ENCODE data around the gene TUBA3E. TPM values are rescaled to one million over a fixed set of nuclear protein-coding genes. Genes with fewer than 3 reads are reported as not detected.
"Not testable (repeated sequence)": the region's sequence is repeated elsewhere in the genome, so short reads cannot be mapped to it uniquely, and the experiment has no call there.

Gene TUBA3E
- total RNA-seq, 1 donor from 2014 or later: not detected

- TF ChIP-seq CTCF (IDR thresholded peaks at IDR 0.05): no peak
- no peak overlapping the region for H3K4me3 ChIP-seq
- peak in 1 of 2 donors; percentile 45 for DNase-seq (ENCODE audit: low spot score in 2 of 2)
- intact Hi-C loops (cut with DNase I): no loop called here
- H3K27me3 ChIP-seq: no peaks in the 10 kb centered on the region
- peaks cover 0 to under 1% of the 10 kb centered on the region in 2 donors for H3K4me1 ChIP-seq
- no peak overlapping the region for H3K27ac ChIP-seq
- peaks cover 31 to 32% of the 10 kb centered on the region in 2 donors for H3K36me3 ChIP-seq
- H3K9me3 ChIP-seq: no peaks in the 10 kb centered on the region
Measured at GRCh38 chr2:130150181-130151144, 47.8 kb downstream of the TUBA3E start.

GRCh38 chr2:130148515-130148914 lies 49.7 kb downstream of the TUBA3E start:
- H3K4me1 ChIP-seq; H3K27me3 ChIP-seq; H3K4me3 ChIP-seq; intact Hi-C loops (cut with DNase I); H3K9me3 ChIP-seq; H3K27ac ChIP-seq: not testable (repeated sequence)
- H3K36me3 ChIP-seq: peaks cover 15 to 16% of the 10 kb centered on the region in 2 donors
- DNase-seq (ENCODE audit: low spot score in 2 of 2): peak in 1 of 2 donors; percentile 18

- H3K27ac ChIP-seq; H3K27me3 ChIP-seq; H3K36me3 ChIP-seq; H3K4me1 ChIP-seq; H3K9me3 ChIP-seq; intact Hi-C loops (cut with DNase I): not testable (repeated sequence)
- peak within 1 kb of the TSS; percentile 39 to 61 for H3K4me3 ChIP-seq
- DNase-seq (ENCODE audit: low spot score in 2 of 2): peak in 1 of 2 donors; percentile 78
Measured at GRCh38 chr2:130145006-130145414, 53.2 kb downstream of the TUBA3E start, which contains the start of gene CCDC74B. Gene CCDC74B (minus strand): TSS chr2:130145112. CDS start chr2:130144996, 116 bp downstream.

GRCh38 chr2:130143266-130144039 lies 54.8 kb downstream of the TUBA3E start:
- H3K27ac ChIP-seq; H3K9me3 ChIP-seq; H3K27me3 ChIP-seq; intact Hi-C loops (cut with DNase I); H3K4me1 ChIP-seq; H3K36me3 ChIP-seq: not testable (repeated sequence)
- DNase-seq (ENCODE audit: low spot score in 2 of 2): peak in 1 of 2 donors; percentile 44
- peak overlapping the region in 1 of 2 donors; percentile 61 for H3K4me3 ChIP-seq

- intact Hi-C loops (cut with DNase I): not testable (repeated sequence)
- peak in 1 of 2 donors; percentile 35 for DNase-seq (ENCODE audit: low spot score in 2 of 2)
Measured at GRCh38 chr2:130142396-130143265, 55.6 kb downstream of the TUBA3E start.

More at GRCh38 chr2:130142396-130143265, 55.6 kb downstream of the TUBA3E start:
- not testable (repeated sequence) for H3K27ac ChIP-seq, H3K4me1 ChIP-seq, H3K36me3 ChIP-seq, H3K4me3 ChIP-seq, H3K27me3 ChIP-seq, H3K9me3 ChIP-seq

Other genes with a start within 250 kb of the TUBA3E start
- not detected for gene RAB6C, start 218.8 kb downstream of the TUBA3E start, total RNA-seq
- not detected for gene POTEF, start 69.2 kb downstream of the TUBA3E start, total RNA-seq
- 2.3 TPM for gene CCDC74B, start 53.3 kb downstream of the TUBA3E start, total RNA-seq
- gene SMPD4, start 16.8 kb downstream of the TUBA3E start, total RNA-seq: 185 TPM
- 239 TPM for gene MZT2B, start 16.2 kb downstream of the TUBA3E start, total RNA-seq
- gene IMP4, start 144.5 kb upstream of the TUBA3E start, total RNA-seq: 97.9 TPM
- gene PTPN18, start 157.6 kb upstream of the TUBA3E start, total RNA-seq: 21.0 TPM

Data from ascending aorta (tissue), 2 donors.